ENCODE results near the gene KCNJ18.
"Not testable (repeated sequence)": the region's sequence is repeated elsewhere in the genome, so short reads cannot be mapped to it uniquely, and the experiment has no call there.

GRCh38 chr17:21682130-21682529 lies 10.2 kb upstream of the KCNJ18 start:
- TF ChIP-seq CTCF (optimal IDR thresholded peaks at IDR 0.05 in 1 of 3, IDR thresholded peaks at IDR 0.05 in 1 of 3, conservative IDR thresholded peaks at IDR 0.05 in 1 of 3; ENCODE audit: extremely low read depth in 1 of 3, insufficient read depth in 2 of 3, low read length in 3 of 3); EZH2 (IDR thresholded peaks at IDR 0.05; ENCODE audit: low read length): not testable (repeated sequence)

Measured in keratinocyte (primary cell).